ENCODE measurements around the gene YARS2.

DNA sequence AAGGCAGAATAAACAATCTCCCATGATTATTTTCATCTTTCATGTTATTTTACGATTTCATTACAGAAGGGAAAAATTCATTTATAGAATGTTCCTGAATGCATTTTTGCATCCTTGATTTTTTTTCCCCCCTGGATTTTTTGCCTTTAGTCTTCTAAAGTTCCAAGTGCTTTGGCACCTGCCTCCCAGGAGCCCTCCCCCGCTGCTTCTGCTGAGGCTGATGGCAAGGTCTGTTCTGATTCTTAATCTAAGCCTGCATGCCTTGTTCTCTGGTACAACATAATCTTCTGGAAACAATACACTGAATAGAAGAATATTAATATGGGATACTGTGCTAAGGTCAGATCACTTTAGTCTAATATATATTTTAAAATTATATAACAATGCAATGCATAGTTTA lies 18.0 kb downstream of the YARS2 start:
- TF ChIP-seq CTCF (IDR thresholded peaks at IDR 0.05), result no peak
- TF ChIP-seq POLR2A (IDR thresholded peaks at IDR 0.05), result no peak

All from lower leg skin (tissue), 3 donors.